DND-41 (cell line): Measurements from ENCODE around the gene HACD4.

ENCODE experiments used
- EZH2 ChIP-seq: IDR thresholded peaks from 3 replicates; pipeline ENCODE4 v1.6.1; 2012; ENCODE audit warnings: borderline replicate concordance, low read depth, mild to moderate bottlenecking, moderate library complexity, low read length, inconsistent platforms; ENCODE audit not compliant: severe bottlenecking
- TF ChIP-seq, protein P1 (sequence below): IDR thresholded peaks from 2 replicates; pipeline ENCODE4 v1.5.1; 2012; ENCODE audit warnings: borderline replicate concordance, low read length, moderate library complexity, mild to moderate bottlenecking; ENCODE audit not compliant: poor library complexity, severe bottlenecking; ENCODE audit errors: extremely low read depth

DNA sequence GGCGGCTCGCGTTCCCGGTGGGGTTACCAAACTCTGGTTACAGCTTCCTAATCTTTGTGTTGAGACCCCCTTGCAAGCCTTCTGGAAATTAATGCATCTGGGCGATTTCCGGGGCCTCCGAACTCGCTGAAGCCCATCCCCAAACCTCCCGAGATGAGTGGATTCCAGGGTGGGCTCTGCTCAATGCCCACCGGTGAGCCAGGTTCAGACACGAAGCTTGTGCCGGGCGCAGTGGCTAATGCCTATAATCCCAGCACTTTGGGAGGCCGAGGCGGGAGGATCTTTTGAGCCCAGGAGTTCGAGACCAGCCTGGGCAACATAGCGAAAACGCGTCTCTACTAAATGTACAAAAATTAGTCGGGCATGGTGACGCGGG is 356 bp upstream of the HACD4 start:
- TF ChIP-seq, protein P1, sequence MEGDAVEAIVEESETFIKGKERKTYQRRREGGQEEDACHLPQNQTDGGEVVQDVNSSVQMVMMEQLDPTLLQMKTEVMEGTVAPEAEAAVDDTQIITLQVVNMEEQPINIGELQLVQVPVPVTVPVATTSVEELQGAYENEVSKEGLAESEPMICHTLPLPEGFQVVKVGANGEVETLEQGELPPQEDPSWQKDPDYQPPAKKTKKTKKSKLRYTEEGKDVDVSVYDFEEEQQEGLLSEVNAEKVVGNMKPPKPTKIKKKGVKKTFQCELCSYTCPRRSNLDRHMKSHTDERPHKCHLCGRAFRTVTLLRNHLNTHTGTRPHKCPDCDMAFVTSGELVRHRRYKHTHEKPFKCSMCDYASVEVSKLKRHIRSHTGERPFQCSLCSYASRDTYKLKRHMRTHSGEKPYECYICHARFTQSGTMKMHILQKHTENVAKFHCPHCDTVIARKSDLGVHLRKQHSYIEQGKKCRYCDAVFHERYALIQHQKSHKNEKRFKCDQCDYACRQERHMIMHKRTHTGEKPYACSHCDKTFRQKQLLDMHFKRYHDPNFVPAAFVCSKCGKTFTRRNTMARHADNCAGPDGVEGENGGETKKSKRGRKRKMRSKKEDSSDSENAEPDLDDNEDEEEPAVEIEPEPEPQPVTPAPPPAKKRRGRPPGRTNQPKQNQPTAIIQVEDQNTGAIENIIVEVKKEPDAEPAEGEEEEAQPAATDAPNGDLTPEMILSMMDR = no peak
- no peak for TF ChIP-seq EZH2
